Skeletal muscle tissue (tissue), 4 donors: ENCODE results near the gene NOLC1. TPM values are rescaled to one million over a fixed set of nuclear protein-coding genes. Genes with fewer than 3 reads are reported as not detected.
"Not testable (repeated sequence)": the region's sequence is repeated elsewhere in the genome, so short reads cannot be mapped to it uniquely, and the experiment has no call there.

Experiments
- H3K27ac ChIP-seq: one replicate; pipeline ENCODE4 v1.7.0; 2013; ENCODE audit warnings: mild to moderate bottlenecking, low read depth, low read length, inconsistent platforms
- H3K27me3 ChIP-seq, 3 donors: one replicate each; pipeline ENCODE4 v1.7.0; 2013; ENCODE audit warnings: low read length in 3 of 3; ENCODE audit not compliant: control insufficient read depth in 3 of 3, insufficient read depth in 3 of 3
- H3K36me3 ChIP-seq, 3 donors: one replicate each; pipeline ENCODE4 v1.7.0; 2013; ENCODE audit warnings: low read length in 3 of 3; ENCODE audit not compliant: control insufficient read depth in 3 of 3, insufficient read depth in 3 of 3
- H3K4me1 ChIP-seq, 3 donors: one replicate each; pipeline ENCODE4 v1.7.0; 2013; ENCODE audit warnings: low read length in 3 of 3, mild to moderate bottlenecking in 3 of 3; ENCODE audit not compliant: control insufficient read depth in 3 of 3, insufficient read depth in 3 of 3
- H3K4me3 ChIP-seq, 3 donors: one replicate each; pipeline ENCODE4 v1.7.0; 2013; ENCODE audit warnings: low read length in 3 of 3
- H3K9ac ChIP-seq, 3 donors: one replicate each; pipeline ENCODE4 v1.7.0; 2013; ENCODE audit warnings: low read length in 3 of 3, mild to moderate bottlenecking in 3 of 3, moderate library complexity in 2 of 3, low read depth in 1 of 3
- H3K9me3 ChIP-seq, 3 donors: one replicate each; pipeline ENCODE4 v1.7.0; 2013; ENCODE audit warnings: low read length in 3 of 3; ENCODE audit not compliant: control insufficient read depth in 3 of 3
- total RNA-seq: library from RNA; depleted of rRNA; stranded (reverse); fragments of >200 nt; gene quantifications from one replicate; pipeline ENCODE4 v1.2.3, GENCODE V29; 2014
- donor health status: Osteomylitis.

NOLC1 gene
- total RNA-seq, 1 donor from 2014 or later, result 26.6 TPM

- H3K27me3 ChIP-seq, result no peaks in the 10 kb centered on the region
- H3K9me3 ChIP-seq, result no peaks in the 10 kb centered on the region
- no peak overlapping the region for H3K4me3 ChIP-seq
- H3K9ac ChIP-seq, result peak overlapping the region in 1 of 3 donors; percentile 45
- H3K36me3 ChIP-seq, result no peaks in the 10 kb centered on the region
- H3K27ac ChIP-seq, result no peak overlapping the region
- peaks cover 3 to 10% (median 8%) of the 10 kb centered on the region in 3 donors for H3K4me1 ChIP-seq
Observed at GRCh38 chr10:102175415-102175814, 23.2 kb downstream of the NOLC1 start.

- Histone ChIP-seq H3K36me3 (no peaks in the 10 kb centered on the region), H3K4me1 (no peaks in the 10 kb centered on the region), H3K4me3 (no peak overlapping the region), H3K27ac (no peak overlapping the region), H3K27me3 (no peaks in the 10 kb centered on the region), H3K9me3 (no peaks in the 10 kb centered on the region), H3K9ac (no peak overlapping the region)
Observed at GRCh38 chr10:102184606-102185005, 32.4 kb downstream of the NOLC1 start.

- H3K27me3 ChIP-seq, result no peaks in the 10 kb centered on the region
- no peak overlapping the region for H3K27ac ChIP-seq
- no peak overlapping the region for H3K9ac ChIP-seq
- H3K36me3 ChIP-seq, result no peaks in the 10 kb centered on the region
- H3K4me1 ChIP-seq, result no peaks in the 10 kb centered on the region
- no peaks in the 10 kb centered on the region for H3K9me3 ChIP-seq
- H3K4me3 ChIP-seq, result no peak overlapping the region
Observed at GRCh38 chr10:102185272-102185671, 33.1 kb downstream of the NOLC1 start.

- H3K36me3 ChIP-seq, result no peaks in the 10 kb centered on the region
- H3K27ac ChIP-seq, result no peak overlapping the region
- no peak overlapping the region for H3K4me3 ChIP-seq
- no peak overlapping the region for H3K9ac ChIP-seq
- no peaks in the 10 kb centered on the region for H3K4me1 ChIP-seq
- no peaks in the 10 kb centered on the region for H3K9me3 ChIP-seq
- H3K27me3 ChIP-seq, result no peaks in the 10 kb centered on the region
Observed at GRCh38 chr10:102185811-102186527, 33.8 kb downstream of the NOLC1 start.

- Histone ChIP-seq H3K4me1 (no peaks in the 10 kb centered on the region), H3K36me3 (no peaks in the 10 kb centered on the region), H3K9ac (no peak overlapping the region), H3K9me3 (no peaks in the 10 kb centered on the region), H3K4me3 (no peak overlapping the region), H3K27ac (no peak overlapping the region), H3K27me3 (no peaks in the 10 kb centered on the region)
Observed at GRCh38 chr10:102188298-102188940, 36.2 kb downstream of the NOLC1 start.

- H3K9me3 ChIP-seq, H3K4me1 ChIP-seq, H3K27ac ChIP-seq, H3K27me3 ChIP-seq, H3K9ac ChIP-seq, H3K4me3 ChIP-seq, H3K36me3 ChIP-seq: not testable (repeated sequence)
Observed at GRCh38 chr10:102188941-102189898, 37.0 kb downstream of the NOLC1 start.

- Histone ChIP-seq H3K9ac (no peak overlapping the region), H3K4me3 (no peak overlapping the region), H3K36me3 (no peaks in the 10 kb centered on the region), H3K27ac (no peak overlapping the region), H3K9me3 (no peaks in the 10 kb centered on the region), H3K4me1 (no peaks in the 10 kb centered on the region), H3K27me3 (no peaks in the 10 kb centered on the region)
Observed at GRCh38 chr10:102191956-102192355, 39.8 kb downstream of the NOLC1 start.

- H3K4me3 ChIP-seq, result no peak overlapping the region
- peaks cover 0 to 4% (median 0%) of the 10 kb centered on the region in 3 donors for H3K4me1 ChIP-seq
- no peak overlapping the region for H3K9ac ChIP-seq
- no peaks in the 10 kb centered on the region for H3K27me3 ChIP-seq
- H3K27ac ChIP-seq, result no peak overlapping the region
- H3K36me3 ChIP-seq, result no peaks in the 10 kb centered on the region
- no peaks in the 10 kb centered on the region for H3K9me3 ChIP-seq
Observed at GRCh38 chr10:102195296-102195870, 43.2 kb downstream of the NOLC1 start.

GRCh38 chr10:102196893-102197292 lies 44.7 kb downstream of the NOLC1 start:
- Histone ChIP-seq H3K27me3 (no peaks in the 10 kb centered on the region), H3K27ac (no peak overlapping the region), H3K4me1 (peaks cover 0 to 4% (median 0%) of the 10 kb centered on the region in 3 donors), H3K4me3 (no peak overlapping the region), H3K9ac (no peak overlapping the region), H3K36me3 (no peaks in the 10 kb centered on the region), H3K9me3 (no peaks in the 10 kb centered on the region)
